SK-N-MC (cell line): ENCODE results near the gene TADA2B.

ENCODE experiments used
- EZH2 ChIP-seq: fragments of 200-600 bp; sonication (generic); IDR thresholded peaks from one replicate; pipeline ENCODE4 v1.6.1; 2017; ENCODE audit warnings: antibody characterized with exemption
- POLR2AphosphoS5 ChIP-seq: IDR thresholded peaks from 2 replicates; pipeline ENCODE4 v1.6.1; 2012; ENCODE audit warnings: mild to moderate bottlenecking, low read depth, low read length, borderline replicate concordance

DNA sequence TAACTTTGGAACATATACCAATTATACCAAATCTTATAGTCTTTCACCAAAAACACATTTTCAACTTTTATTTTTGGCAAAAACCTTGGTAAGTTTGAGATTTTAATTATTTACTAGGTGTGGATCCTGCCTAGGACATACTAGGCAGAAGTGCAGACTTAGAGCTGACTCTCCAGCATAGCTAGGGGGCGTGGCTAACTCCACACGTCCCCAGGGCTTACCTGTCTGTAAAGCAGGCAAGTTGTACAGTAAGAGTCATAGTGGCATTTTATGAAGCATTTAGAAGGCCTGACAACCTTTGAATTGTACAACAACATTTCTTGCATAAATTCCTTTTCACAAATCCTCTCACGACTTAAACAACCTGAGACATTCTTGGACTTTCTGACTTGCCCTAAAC is 43.9 kb downstream of the TADA2B start:
- no peak for TF ChIP-seq EZH2
- TF ChIP-seq POLR2AphosphoS5, result no peak
